ENCODE results near the gene COL15A1.
"Not testable (repeated sequence)": the region's sequence is repeated elsewhere in the genome, so short reads cannot be mapped to it uniquely, and the experiment has no call there.

The COL15A1 gene

GRCh38 chr9:98943682-98944056 is at the start of gene COL15A1:
TSS of gene COL15A1 (plus strand) at chr9:98943907. CDS start at chr9:98944062, 155 bp downstream.
- no peak for DNase-seq

- no peak for DNase-seq
Measured at GRCh38 chr9:98894171-98894570, 49.5 kb upstream of the COL15A1 start.

GRCh38 chr9:98894761-98895160 is 48.9 kb upstream of the COL15A1 start:
- no peak for DNase-seq

GRCh38 chr9:98896632-98897031 is 47.1 kb upstream of the COL15A1 start:
- no peak for DNase-seq

- DNase-seq, result no peak
Measured at GRCh38 chr9:98897745-98898144, 46.0 kb upstream of the COL15A1 start.

- DNase-seq, result no peak
Measured at GRCh38 chr9:98899408-98900056, 44.2 kb upstream of the COL15A1 start.

GRCh38 chr9:98900244-98900643 is 43.5 kb upstream of the COL15A1 start:
- DNase-seq, result no peak

- DNase-seq, result no peak
Measured at GRCh38 chr9:98900725-98901124, 43.0 kb upstream of the COL15A1 start.

- DNase-seq, result not testable (repeated sequence)
Measured at GRCh38 chr9:98901843-98902242, 41.9 kb upstream of the COL15A1 start.

- no peak for DNase-seq
Measured at GRCh38 chr9:98902516-98902915, 41.2 kb upstream of the COL15A1 start.

GRCh38 chr9:98902925-98903324 is 40.8 kb upstream of the COL15A1 start:
- no peak for DNase-seq

- no peak for DNase-seq
Measured at GRCh38 chr9:98903961-98904411, 39.7 kb upstream of the COL15A1 start.

GRCh38 chr9:98905015-98905414 is 38.7 kb upstream of the COL15A1 start:
- no peak for DNase-seq

- no peak for DNase-seq
Measured at GRCh38 chr9:98906273-98907040, 37.2 kb upstream of the COL15A1 start.

GRCh38 chr9:98907055-98907454 is 36.7 kb upstream of the COL15A1 start:
- DNase-seq, result no peak

GRCh38 chr9:98908897-98909634 is 34.6 kb upstream of the COL15A1 start:
- no peak for DNase-seq

GRCh38 chr9:98909935-98910334 is 33.8 kb upstream of the COL15A1 start:
- no peak for DNase-seq

GRCh38 chr9:98911042-98911441 is 32.7 kb upstream of the COL15A1 start:
- no peak for DNase-seq

- not testable (repeated sequence) for DNase-seq
Measured at GRCh38 chr9:98911738-98912137, 32.0 kb upstream of the COL15A1 start.

GRCh38 chr9:98912450-98912849 is 31.3 kb upstream of the COL15A1 start:
- DNase-seq, result no peak

GRCh38 chr9:98913044-98913443 is 30.7 kb upstream of the COL15A1 start:
- DNase-seq, result no peak

- no peak for DNase-seq
Measured at GRCh38 chr9:98913705-98914104, 30.0 kb upstream of the COL15A1 start.

GRCh38 chr9:98915599-98915998 is 28.1 kb upstream of the COL15A1 start:
- no peak for DNase-seq

- peak in 1 of 2 donors; percentile 16 for DNase-seq
Measured at GRCh38 chr9:98916660-98917059, 27.0 kb upstream of the COL15A1 start.
